Calu3 (cell line): Measurements from ENCODE around the gene TTLL11. TPM values are rescaled to one million over a fixed set of nuclear protein-coding genes. Genes with fewer than 3 reads are reported as not detected.

Experiments used
- BruUV-seq: library from RNA; stranded (reverse); fragments of 400-500 nt; replicated peaks from 2 replicates; lab custom pipeline; 2021; lab: Mats Ljungman, UMichigan
- CTCF ChIA-PET: fragments of 300-600 bp; sonication (Branson Sonifier 250); formaldehyde crosslinking; loops from one replicate; lab custom pipeline; 2022; ENCODE audit warnings: antibody characterized with exemption; lab: Charles Lee
- DNase-seq: peaks from one replicate; pipeline ENCODE4 v3.0.0; 2022
- H3K27ac Mint-ChIP-seq: one replicate; pipeline ENCODE4 v1.8.0; 2022; ENCODE audit warnings: mixed read lengths; ENCODE audit not compliant: unreplicated experiment
- H3K27me3 Mint-ChIP-seq: one replicate; pipeline ENCODE4 v1.8.0; 2022; ENCODE audit warnings: mixed read lengths; ENCODE audit not compliant: unreplicated experiment
- H3K36me3 Mint-ChIP-seq: one replicate; pipeline ENCODE4 v1.8.0; 2022; ENCODE audit warnings: mild to moderate bottlenecking, moderate library complexity, mixed read lengths; ENCODE audit not compliant: insufficient read depth, unreplicated experiment
- H3K4me1 Mint-ChIP-seq: one replicate; pipeline ENCODE4 v1.8.0; 2022; ENCODE audit warnings: mild to moderate bottlenecking, low read depth, mixed read lengths; ENCODE audit not compliant: unreplicated experiment
- H3K4me3 Mint-ChIP-seq: one replicate; pipeline ENCODE4 v1.8.0; 2022; ENCODE audit warnings: mild to moderate bottlenecking, low read depth, moderate library complexity, mixed read lengths; ENCODE audit not compliant: unreplicated experiment
- H3K9me3 Mint-ChIP-seq: one replicate; pipeline ENCODE4 v1.8.0; 2022; ENCODE audit warnings: low read depth, mixed read lengths; ENCODE audit not compliant: unreplicated experiment
- CTCF ChIP-seq: fragments of 200-600 bp; IDR thresholded peaks from one replicate; pipeline ENCODE4 v1.8.0; 2022; ENCODE audit warnings: antibody characterized with exemption; ENCODE audit not compliant: unreplicated experiment
- intact Hi-C: fragments of 100-400 bp; cut with micrococcal nuclease; formaldehyde crosslinking; loops from one replicate; pipeline ENCODE4 v1.10.0; 2022; ENCODE audit not compliant: unreplicated experiment
- total RNA-seq: library from RNA; stranded (reverse); gene quantifications from 2 replicates; pipeline ENCODE4 v1.2.3, GENCODE V29; 2022

The TTLL11 gene
- total RNA-seq, 1 experiment from 2014 or later = 10.5 TPM

GRCh38 chr9:121853617-121854395 lies 239.3 kb downstream of the TTLL11 start:
- no TSS peak for BruUV-seq
- no peaks in the 10 kb centered on the region for H3K36me3 Mint-ChIP-seq
- CTCF ChIA-PET = no interaction called here

GRCh38 chr9:121852651-121853616 lies 240.2 kb downstream of the TTLL11 start:
- Mint-ChIP-seq H3K36me3 (no peaks in the 10 kb centered on the region), H3K27me3 (no peaks in the 10 kb centered on the region), H3K4me3 (no peak overlapping the region), H3K27ac (no peak overlapping the region), H3K9me3 (peaks cover 4% of the 10 kb centered on the region), H3K4me1 (no peaks in the 10 kb centered on the region)
- CTCF ChIA-PET = no interaction called here
- BruUV-seq = no TSS peak
- intact Hi-C loops = no loop called here
- DNase-seq = no peak
- no peak for TF ChIP-seq CTCF

More at GRCh38 chr9:121853617-121854395, 239.3 kb downstream of the TTLL11 start:
- peaks cover 4% of the 10 kb centered on the region for H3K9me3 Mint-ChIP-seq
- H3K4me1 Mint-ChIP-seq = no peaks in the 10 kb centered on the region
- H3K27me3 Mint-ChIP-seq = no peaks in the 10 kb centered on the region
- no peak overlapping the region for H3K4me3 Mint-ChIP-seq
- DNase-seq = no peak
- intact Hi-C loops = no loop called here
- no peak overlapping the region for H3K27ac Mint-ChIP-seq
- TF ChIP-seq CTCF = no peak

- CTCF ChIA-PET = no interaction called here
- BruUV-seq = no TSS peak
- intact Hi-C loops = no loop called here
- Mint-ChIP-seq H3K9me3 (peaks cover 4% of the 10 kb centered on the region), H3K36me3 (no peaks in the 10 kb centered on the region), H3K27me3 (no peaks in the 10 kb centered on the region), H3K27ac (no peak overlapping the region), H3K4me1 (no peaks in the 10 kb centered on the region), H3K4me3 (no peak overlapping the region)
- no peak for TF ChIP-seq CTCF
- no peak for DNase-seq
Measured at GRCh38 chr9:121852241-121852640, 240.9 kb downstream of the TTLL11 start.

- no peaks in the 10 kb centered on the region for H3K27me3 Mint-ChIP-seq
- H3K9me3 Mint-ChIP-seq = peaks cover 4% of the 10 kb centered on the region
- H3K27ac Mint-ChIP-seq = no peak overlapping the region
- no peak for DNase-seq
- no TSS peak for BruUV-seq
- intact Hi-C loops = no loop called here
- H3K4me1 Mint-ChIP-seq = no peaks in the 10 kb centered on the region
- no peak for TF ChIP-seq CTCF
- no peaks in the 10 kb centered on the region for H3K36me3 Mint-ChIP-seq
- no peak overlapping the region for H3K4me3 Mint-ChIP-seq
- CTCF ChIA-PET = no interaction called here
Measured at GRCh38 chr9:121851641-121852091, 241.4 kb downstream of the TTLL11 start.
